Measurements from ENCODE around the gene SPDEF.
A peak's percentile ranks its signal among the peaks of the same experiment; 100 is the strongest.

Gene SPDEF

DNA sequence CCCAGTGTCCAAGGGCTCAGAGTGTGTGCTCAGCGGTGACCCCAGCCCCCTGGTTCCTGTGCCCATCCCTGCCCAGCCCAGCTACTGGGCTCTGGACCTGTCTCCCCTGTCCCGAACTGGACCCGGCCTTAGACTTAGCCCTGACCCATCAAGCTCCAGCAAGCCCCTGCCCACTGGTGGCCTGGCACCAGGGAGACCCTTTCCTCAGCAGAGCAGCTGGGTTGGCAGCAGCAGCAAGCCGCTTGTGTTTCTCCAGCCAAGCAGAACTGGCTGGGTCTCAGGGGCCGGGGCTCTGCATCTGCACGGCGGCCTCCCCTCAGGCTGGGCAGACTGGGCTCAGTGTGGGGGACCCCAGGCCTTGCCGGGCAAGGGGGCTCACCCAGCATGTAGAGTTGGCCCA lies 801 bp downstream of the SPDEF start:
- H3K9me3 ChIP-seq (ENCODE audit: control insufficient read depth, low read length): peaks cover 7% of the 10 kb centered on the region
- 92% methylated on average over 8 of the region's 8 CpGs for WGBS
- H3K9ac ChIP-seq (ENCODE audit: low read length): no peak overlapping the region
- no peak for DNase-seq
- H4K8ac ChIP-seq (ENCODE audit: low read length): no peak overlapping the region
- no peak overlapping the region for H2AFZ ChIP-seq (ENCODE audit: low read depth, low read length)
- peaks cover 0 to 3% of the 10 kb centered on the region in 2 experiments for H3K36me3 ChIP-seq (ENCODE audit: control insufficient read depth in 1 of 2, insufficient read depth in 2 of 2, low read depth in 1 of 2, low read length in 2 of 2)
- no peak overlapping the region for H3K4me3 ChIP-seq (ENCODE audit: insufficient read depth in 1 of 2, low read depth in 1 of 2, low read length in 2 of 2)
- no peak overlapping the region for H3K18ac ChIP-seq (ENCODE audit: low read depth in 1 of 2, low read length in 2 of 2)
- H4K91ac ChIP-seq (ENCODE audit: low read length): no peak overlapping the region
- peaks cover 0 to 49% of the 10 kb centered on the region in 2 experiments for H3K27me3 ChIP-seq (ENCODE audit: control insufficient read depth in 1 of 2, insufficient read depth in 1 of 2, low read length in 2 of 2)
- no peak overlapping the region for H3K4ac ChIP-seq (ENCODE audit: low read depth in 1 of 2, low read length in 2 of 2)
- no peak overlapping the region for H2BK15ac ChIP-seq (ENCODE audit: low read depth, poor library complexity, severe bottlenecking)
- H2BK5ac ChIP-seq (ENCODE audit: low read depth, low read length, poor library complexity, severe bottlenecking): no peak overlapping the region
- H3K79me1 ChIP-seq (replicated peaks; ENCODE audit: low read length, poor library complexity, severe bottlenecking): no peaks in the 10 kb centered on the region
- H3K23ac ChIP-seq (ENCODE audit: low read length in 2 of 2): no peak overlapping the region
- H2AK5ac ChIP-seq (ENCODE audit: low read length, severe bottlenecking): no peak overlapping the region
- no peak overlapping the region for H2BK120ac ChIP-seq (ENCODE audit: low read depth, low read length)
- no peak overlapping the region for H3K4me2 ChIP-seq (ENCODE audit: low read length, poor library complexity, severe bottlenecking)
- no peak overlapping the region for H2BK12ac ChIP-seq (ENCODE audit: low read length in 2 of 2)
- H3K27ac ChIP-seq (ENCODE audit: low read length, poor library complexity, severe bottlenecking): no peak overlapping the region
- peaks cover 12% of the 10 kb centered on the region for H3K4me1 ChIP-seq (ENCODE audit: control insufficient read depth, insufficient read depth, low read depth, low read length)
- no peak overlapping the region for H3K14ac ChIP-seq (ENCODE audit: low read length in 2 of 2)

DNA sequence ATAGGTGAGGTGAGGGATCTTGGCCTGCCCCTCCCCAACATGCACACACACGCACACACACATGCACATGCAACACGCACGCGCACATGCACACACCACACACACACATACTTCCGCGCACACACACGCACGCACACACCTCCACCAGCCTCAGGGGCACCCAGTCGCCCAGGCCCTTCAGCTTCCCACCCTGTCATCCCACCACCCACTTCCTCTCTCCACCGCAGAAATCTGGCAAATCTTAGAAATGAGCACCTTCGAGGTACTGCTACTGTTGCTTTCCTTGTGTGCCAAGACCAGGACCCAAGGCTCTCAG lies 1.2 kb downstream of the SPDEF start:
- peaks cover 11% of the 10 kb centered on the region for H3K4me1 ChIP-seq (ENCODE audit: control insufficient read depth, insufficient read depth, low read depth, low read length)
- 97% methylated on average over 11 of the region's 11 CpGs for WGBS

DNA sequence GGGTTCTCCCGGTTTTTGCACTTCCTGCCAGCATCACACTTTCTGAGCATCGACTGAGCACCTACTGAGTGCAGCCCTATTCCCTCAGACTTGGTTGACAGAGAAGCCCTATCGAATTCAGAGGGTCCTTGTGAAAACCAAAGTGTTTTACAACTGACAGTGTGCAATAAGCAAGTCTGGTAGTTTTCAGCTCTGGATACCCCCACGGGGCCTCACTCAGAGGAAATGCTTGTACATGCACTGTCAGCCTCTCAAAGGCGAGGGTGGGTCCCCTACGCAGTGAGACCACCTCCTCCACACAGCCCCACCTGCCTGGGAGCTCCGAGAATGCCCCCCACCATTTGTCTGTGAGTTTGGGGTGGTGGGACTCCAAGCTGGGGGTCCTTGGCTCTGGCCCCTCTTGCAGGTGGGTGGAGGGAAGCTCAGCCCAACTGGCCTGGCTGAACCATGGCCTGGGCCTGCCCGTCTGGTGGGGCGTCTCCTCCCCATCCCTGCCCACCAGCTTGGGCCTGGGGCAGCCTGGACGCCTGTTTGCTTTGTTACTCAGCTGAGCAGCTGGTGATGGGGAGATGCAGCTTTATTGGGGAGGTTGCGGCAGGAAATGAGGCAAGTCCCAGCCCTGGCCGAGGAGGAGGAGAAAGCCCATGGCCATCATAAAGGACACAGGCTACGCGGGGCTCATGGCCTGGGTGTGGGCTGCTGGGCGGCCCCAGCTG lies 1.7 kb downstream of the SPDEF start:
- H3K9ac ChIP-seq (ENCODE audit: low read length): no peak overlapping the region
- H2BK15ac ChIP-seq (ENCODE audit: low read depth, poor library complexity, severe bottlenecking): no peak overlapping the region
- H3K4me1 ChIP-seq (ENCODE audit: control insufficient read depth, insufficient read depth, low read depth, low read length): peaks cover 11% of the 10 kb centered on the region
- H2BK5ac ChIP-seq (ENCODE audit: low read depth, low read length, poor library complexity, severe bottlenecking): no peak overlapping the region
- no peak overlapping the region for H2AFZ ChIP-seq (ENCODE audit: low read depth, low read length)
- WGBS: 58% methylated on average over 10 of the region's 15 CpGs
- DNase-seq: no peak
- H4K8ac ChIP-seq (ENCODE audit: low read length): peak overlapping the region; percentile 25
- H3K4me2 ChIP-seq (ENCODE audit: low read length, poor library complexity, severe bottlenecking): no peak overlapping the region
- H3K14ac ChIP-seq (ENCODE audit: low read length in 2 of 2): peak overlapping the region in 1 of 2 experiments; percentile 94
- peaks cover 7% of the 10 kb centered on the region for H3K9me3 ChIP-seq (ENCODE audit: control insufficient read depth, low read length)
- peaks cover 0 to 52% of the 10 kb centered on the region in 2 experiments for H3K27me3 ChIP-seq (ENCODE audit: control insufficient read depth in 1 of 2, insufficient read depth in 1 of 2, low read length in 2 of 2)
- peak overlapping the region; percentile 25 for H4K91ac ChIP-seq (ENCODE audit: low read length)
- H3K18ac ChIP-seq (ENCODE audit: low read depth in 1 of 2, low read length in 2 of 2): no peak overlapping the region
- H3K36me3 ChIP-seq (ENCODE audit: control insufficient read depth in 1 of 2, insufficient read depth in 2 of 2, low read depth in 1 of 2, low read length in 2 of 2): peaks cover 0 to 3% of the 10 kb centered on the region in 2 experiments
- no peak overlapping the region for H2AK5ac ChIP-seq (ENCODE audit: low read length, severe bottlenecking)
- H2BK120ac ChIP-seq (ENCODE audit: low read depth, low read length): no peak overlapping the region
- no peak overlapping the region for H3K27ac ChIP-seq (ENCODE audit: low read length, poor library complexity, severe bottlenecking)
- H3K23ac ChIP-seq (ENCODE audit: low read length in 2 of 2): no peak overlapping the region
- peak overlapping the region in 1 of 2 experiments; percentile 7 for H3K4me3 ChIP-seq (ENCODE audit: insufficient read depth in 1 of 2, low read depth in 1 of 2, low read length in 2 of 2)
- no peak overlapping the region for H3K4ac ChIP-seq (ENCODE audit: low read depth in 1 of 2, low read length in 2 of 2)
- no peak overlapping the region for H2BK12ac ChIP-seq (ENCODE audit: low read length in 2 of 2)
- H3K79me1 ChIP-seq (replicated peaks; ENCODE audit: low read length, poor library complexity, severe bottlenecking): no peaks in the 10 kb centered on the region

More for the DNA sequence above, 1.2 kb downstream of the SPDEF start:
- H3K23ac ChIP-seq (ENCODE audit: low read length in 2 of 2): no peak overlapping the region
- H3K4me2 ChIP-seq (ENCODE audit: low read length, poor library complexity, severe bottlenecking): no peak overlapping the region
- peaks cover 0 to 52% of the 10 kb centered on the region in 2 experiments for H3K27me3 ChIP-seq (ENCODE audit: control insufficient read depth in 1 of 2, insufficient read depth in 1 of 2, low read length in 2 of 2)
- H3K79me1 ChIP-seq (replicated peaks; ENCODE audit: low read length, poor library complexity, severe bottlenecking): no peaks in the 10 kb centered on the region
- H2BK15ac ChIP-seq (ENCODE audit: low read depth, poor library complexity, severe bottlenecking): no peak overlapping the region
- no peak for DNase-seq
- no peak overlapping the region for H4K91ac ChIP-seq (ENCODE audit: low read length)
- H3K9ac ChIP-seq (ENCODE audit: low read length): no peak overlapping the region
- H2AK5ac ChIP-seq (ENCODE audit: low read length, severe bottlenecking): no peak overlapping the region
- no peak overlapping the region for H3K18ac ChIP-seq (ENCODE audit: low read depth in 1 of 2, low read length in 2 of 2)
- no peak overlapping the region for H2BK12ac ChIP-seq (ENCODE audit: low read length in 2 of 2)
- no peak overlapping the region for H2BK5ac ChIP-seq (ENCODE audit: low read depth, low read length, poor library complexity, severe bottlenecking)
- no peak overlapping the region for H3K27ac ChIP-seq (ENCODE audit: low read length, poor library complexity, severe bottlenecking)
- H4K8ac ChIP-seq (ENCODE audit: low read length): no peak overlapping the region
- no peak overlapping the region for H2AFZ ChIP-seq (ENCODE audit: low read depth, low read length)
- no peak overlapping the region for H2BK120ac ChIP-seq (ENCODE audit: low read depth, low read length)
- no peak overlapping the region for H3K4ac ChIP-seq (ENCODE audit: low read depth in 1 of 2, low read length in 2 of 2)
- peak overlapping the region in 1 of 2 experiments; percentile 94 for H3K14ac ChIP-seq (ENCODE audit: low read length in 2 of 2)
- H3K9me3 ChIP-seq (ENCODE audit: control insufficient read depth, low read length): peaks cover 7% of the 10 kb centered on the region
- peak overlapping the region in 1 of 2 experiments; percentile 7 for H3K4me3 ChIP-seq (ENCODE audit: insufficient read depth in 1 of 2, low read depth in 1 of 2, low read length in 2 of 2)
- H3K36me3 ChIP-seq (ENCODE audit: control insufficient read depth in 1 of 2, insufficient read depth in 2 of 2, low read depth in 1 of 2, low read length in 2 of 2): peaks cover 0 to 3% of the 10 kb centered on the region in 2 experiments

DNA sequence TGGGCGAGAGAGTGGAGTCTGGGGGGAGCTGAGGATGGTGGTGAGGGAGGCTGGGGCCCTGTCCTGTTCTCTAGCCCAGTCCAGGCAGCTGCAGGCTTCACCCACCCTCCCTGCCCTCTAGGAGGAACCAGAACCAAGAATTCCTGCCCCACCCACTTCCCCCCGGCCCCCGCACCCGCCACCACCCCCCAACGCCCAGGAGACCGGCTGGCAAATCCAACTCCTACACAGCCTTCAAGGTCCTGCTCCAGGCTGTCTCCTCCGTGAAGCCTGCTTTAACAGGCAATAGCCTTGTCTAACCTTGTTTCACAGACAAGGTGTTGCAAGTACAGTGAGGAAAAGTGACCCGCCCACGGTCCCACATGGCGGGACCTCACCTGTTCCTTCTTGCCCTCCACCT lies 2.4 kb downstream of the SPDEF start:
- no peak overlapping the region for H2AFZ ChIP-seq (ENCODE audit: low read depth, low read length)
- H2AK5ac ChIP-seq (ENCODE audit: low read length, severe bottlenecking): no peak overlapping the region
- H3K4me3 ChIP-seq (ENCODE audit: insufficient read depth in 1 of 2, low read depth in 1 of 2, low read length in 2 of 2): no peak overlapping the region
- no peaks in the 10 kb centered on the region for H3K79me1 ChIP-seq (replicated peaks; ENCODE audit: low read length, poor library complexity, severe bottlenecking)
- peak overlapping the region in 1 of 2 experiments; percentile 21 for H3K14ac ChIP-seq (ENCODE audit: low read length in 2 of 2)
- H3K9me3 ChIP-seq (ENCODE audit: control insufficient read depth, low read length): peaks cover 7% of the 10 kb centered on the region
- no peak overlapping the region for H2BK5ac ChIP-seq (ENCODE audit: low read depth, low read length, poor library complexity, severe bottlenecking)
- no peak overlapping the region for H3K4me2 ChIP-seq (ENCODE audit: low read length, poor library complexity, severe bottlenecking)
- no peak overlapping the region for H3K4ac ChIP-seq (ENCODE audit: low read depth in 1 of 2, low read length in 2 of 2)
- H2BK12ac ChIP-seq (ENCODE audit: low read length in 2 of 2): no peak overlapping the region
- no peak overlapping the region for H4K8ac ChIP-seq (ENCODE audit: low read length)
- H2BK15ac ChIP-seq (ENCODE audit: low read depth, poor library complexity, severe bottlenecking): no peak overlapping the region
- H3K27me3 ChIP-seq (ENCODE audit: control insufficient read depth in 1 of 2, insufficient read depth in 1 of 2, low read length in 2 of 2): peaks cover 0 to 55% of the 10 kb centered on the region in 2 experiments
- no peak overlapping the region for H4K91ac ChIP-seq (ENCODE audit: low read length)
- no peak overlapping the region for H2BK120ac ChIP-seq (ENCODE audit: low read depth, low read length)
- no peak overlapping the region for H3K9ac ChIP-seq (ENCODE audit: low read length)
- no peak for DNase-seq
- 63% methylated on average over 9 of the region's 10 CpGs for WGBS
- H3K18ac ChIP-seq (ENCODE audit: low read depth in 1 of 2, low read length in 2 of 2): no peak overlapping the region
- peaks cover 0 to 3% of the 10 kb centered on the region in 2 experiments for H3K36me3 ChIP-seq (ENCODE audit: control insufficient read depth in 1 of 2, insufficient read depth in 2 of 2, low read depth in 1 of 2, low read length in 2 of 2)
- H3K4me1 ChIP-seq (ENCODE audit: control insufficient read depth, insufficient read depth, low read depth, low read length): peaks cover 11% of the 10 kb centered on the region
- H3K23ac ChIP-seq (ENCODE audit: low read length in 2 of 2): no peak overlapping the region
- H3K27ac ChIP-seq (ENCODE audit: low read length, poor library complexity, severe bottlenecking): no peak overlapping the region
